ENCODE results near the gene CLEC1B.

GRCh38 chr12:9999016-9999415 is at the start of gene CLEC1B:
- TF ChIP-seq CTCF (IDR thresholded peaks at IDR 0.05) (no peak), POLR2AphosphoS5 (IDR thresholded peaks at IDR 0.05; ENCODE audit: low read depth, low read length) (no peak)
